WERI-Rb-1 (cell line): Measurements from ENCODE around the gene SGO1.
A peak's percentile ranks its signal among the peaks of the same experiment; 100 is the strongest.

ENCODE experiments used
- DNase-seq: peaks from one replicate; pipeline ENCODE4 v3.0.0-alpha.2; 2020
- H3K27ac ChIP-seq: fragments of 250-450 bp; sonication (Bioruptor Pico); 2 replicates; pipeline ENCODE4 v1.5.1; 2020; ENCODE audit warnings: mild to moderate bottlenecking, moderate library complexity
- H3K27me3 ChIP-seq: fragments of 250-450 bp; sonication (Bioruptor Pico); 2 replicates; pipeline ENCODE4 v1.5.1; 2021; ENCODE audit warnings: mild to moderate bottlenecking, low read depth, moderate library complexity; ENCODE audit not compliant: insufficient read depth, severe bottlenecking
- H3K36me3 ChIP-seq: fragments of 250-450 bp; sonication (Bioruptor Pico); 2 replicates; pipeline ENCODE4 v1.5.1; 2020; ENCODE audit warnings: mild to moderate bottlenecking, moderate library complexity
- H3K4me3 ChIP-seq: 2 replicates; pipeline ENCODE4 v1.5.1; 2011; ENCODE audit warnings: low read depth, mild to moderate bottlenecking, control low read depth, low read length
- H3K9me3 ChIP-seq: fragments of 250-450 bp; sonication (Bioruptor Pico); 2 replicates; pipeline ENCODE4 v1.5.1; 2021; ENCODE audit warnings: mild to moderate bottlenecking, moderate library complexity; ENCODE audit not compliant: severe bottlenecking
- TF ChIP-seq, protein P1 (sequence below): IDR thresholded peaks from 2 replicates; pipeline ENCODE4 v1.5.1; 2011; ENCODE audit warnings: low read depth, mild to moderate bottlenecking, control low read depth, inconsistent platforms, low read length

The SGO1 gene

DNA sequence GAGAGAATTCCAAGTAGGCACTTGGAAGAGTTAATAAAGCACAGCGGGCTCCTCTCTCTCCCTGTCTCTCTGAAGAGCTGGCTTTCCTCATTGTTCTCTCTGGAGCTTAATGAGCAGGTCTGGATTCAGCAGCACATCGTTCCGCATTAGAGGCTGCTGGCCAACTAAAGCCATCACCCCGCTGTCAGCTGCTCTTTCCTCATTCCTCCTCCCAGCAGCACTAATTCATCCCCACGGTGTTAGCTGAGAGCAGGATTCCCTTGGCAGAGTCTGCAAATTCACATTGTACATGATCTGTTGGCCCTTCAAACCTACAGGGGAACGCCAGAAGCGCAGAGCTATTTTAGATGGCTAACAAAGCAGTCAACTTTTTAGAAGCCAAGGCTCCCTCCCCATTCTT lies 44.2 kb downstream of the SGO1 start:
- H3K27me3 ChIP-seq: no peaks in the 10 kb centered on the region

DNA sequence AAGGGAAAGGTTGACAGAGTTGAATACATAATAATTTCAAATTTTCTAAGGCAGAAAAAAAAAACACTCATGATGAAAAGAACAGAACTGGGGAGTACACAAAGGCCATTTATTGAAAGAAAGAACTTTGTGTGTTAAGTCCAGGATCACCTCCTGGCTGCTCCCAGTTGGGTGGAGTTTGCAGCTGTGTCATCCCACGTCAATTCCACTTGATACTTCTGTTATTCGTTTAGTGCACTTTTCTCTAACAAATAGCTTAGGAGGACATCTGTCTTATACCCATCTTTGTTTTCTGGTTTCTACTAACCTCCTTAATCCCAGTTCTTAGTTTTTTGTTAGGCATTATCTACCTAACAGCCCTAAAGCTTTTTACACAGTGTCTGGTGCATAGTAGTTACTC lies 44.7 kb downstream of the SGO1 start:
- TF ChIP-seq, protein P1, sequence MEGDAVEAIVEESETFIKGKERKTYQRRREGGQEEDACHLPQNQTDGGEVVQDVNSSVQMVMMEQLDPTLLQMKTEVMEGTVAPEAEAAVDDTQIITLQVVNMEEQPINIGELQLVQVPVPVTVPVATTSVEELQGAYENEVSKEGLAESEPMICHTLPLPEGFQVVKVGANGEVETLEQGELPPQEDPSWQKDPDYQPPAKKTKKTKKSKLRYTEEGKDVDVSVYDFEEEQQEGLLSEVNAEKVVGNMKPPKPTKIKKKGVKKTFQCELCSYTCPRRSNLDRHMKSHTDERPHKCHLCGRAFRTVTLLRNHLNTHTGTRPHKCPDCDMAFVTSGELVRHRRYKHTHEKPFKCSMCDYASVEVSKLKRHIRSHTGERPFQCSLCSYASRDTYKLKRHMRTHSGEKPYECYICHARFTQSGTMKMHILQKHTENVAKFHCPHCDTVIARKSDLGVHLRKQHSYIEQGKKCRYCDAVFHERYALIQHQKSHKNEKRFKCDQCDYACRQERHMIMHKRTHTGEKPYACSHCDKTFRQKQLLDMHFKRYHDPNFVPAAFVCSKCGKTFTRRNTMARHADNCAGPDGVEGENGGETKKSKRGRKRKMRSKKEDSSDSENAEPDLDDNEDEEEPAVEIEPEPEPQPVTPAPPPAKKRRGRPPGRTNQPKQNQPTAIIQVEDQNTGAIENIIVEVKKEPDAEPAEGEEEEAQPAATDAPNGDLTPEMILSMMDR: no peak
- peaks cover 16% of the 10 kb centered on the region for H3K36me3 ChIP-seq
- DNase-seq: no peak
- peak overlapping the region; percentile 28 for H3K27ac ChIP-seq
- H3K27me3 ChIP-seq: no peaks in the 10 kb centered on the region
- H3K4me3 ChIP-seq: no peak overlapping the region
- H3K9me3 ChIP-seq: no peaks in the 10 kb centered on the region

More for the DNA sequence above, 44.2 kb downstream of the SGO1 start:
- Histone ChIP-seq H3K9me3 (no peaks in the 10 kb centered on the region), H3K27ac (peak overlapping the region; percentile 28), H3K36me3 (peaks cover 16% of the 10 kb centered on the region), H3K4me3 (no peak overlapping the region)
- TF ChIP-seq, protein P1: no peak
- peak; percentile 51 for DNase-seq

DNA sequence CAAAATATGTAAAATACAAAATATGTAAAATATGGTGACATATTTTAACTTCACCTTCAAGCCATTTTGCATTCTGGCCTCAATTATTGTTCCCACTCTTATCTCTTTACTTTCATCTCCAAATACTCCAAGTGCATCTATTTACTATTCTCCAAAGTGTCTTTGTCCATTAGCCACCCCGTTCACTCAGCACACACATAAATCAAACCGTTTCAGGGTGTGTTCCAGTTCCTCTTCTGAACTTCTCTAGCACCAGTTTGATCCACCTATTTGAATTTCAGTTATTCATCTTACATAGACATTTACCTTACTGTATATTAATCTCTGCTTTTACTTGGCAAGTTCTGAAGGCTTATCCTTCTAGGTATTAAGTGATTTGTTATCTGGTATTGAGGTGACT lies 45.1 kb downstream of the SGO1 start:
- no peak for DNase-seq
- Histone ChIP-seq H3K36me3 (peaks cover 16% of the 10 kb centered on the region), H3K27me3 (no peaks in the 10 kb centered on the region)

DNA sequence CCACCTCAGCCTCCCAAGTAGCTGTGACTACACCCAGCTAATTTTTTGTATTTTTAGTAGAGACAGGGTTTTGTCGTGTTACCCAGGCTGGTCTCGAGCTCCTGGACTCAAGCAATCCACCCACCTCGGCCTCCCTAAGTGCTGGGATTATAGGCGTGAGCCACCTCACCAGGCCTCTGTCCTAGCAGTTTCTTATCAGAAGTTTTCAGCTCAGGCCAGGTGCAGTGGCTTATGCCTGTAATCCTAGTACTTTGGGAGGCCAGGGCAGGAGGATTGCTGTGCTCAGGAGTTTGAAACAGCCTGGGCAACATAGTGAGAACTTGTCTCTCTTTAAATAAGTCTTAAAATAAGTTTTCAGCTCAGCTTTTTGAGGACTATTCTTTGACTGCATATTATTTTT lies 48.4 kb downstream of the SGO1 start:
- H3K27ac ChIP-seq: no peak overlapping the region
- TF ChIP-seq, protein P1: no peak
- no peaks in the 10 kb centered on the region for H3K27me3 ChIP-seq
- H3K4me3 ChIP-seq: no peak overlapping the region
- no peaks in the 10 kb centered on the region for H3K9me3 ChIP-seq
- peak; percentile 52 for DNase-seq
- H3K36me3 ChIP-seq: peaks cover 5% of the 10 kb centered on the region; the same call in 1 of the 2 replicates

More for the DNA sequence above, 45.1 kb downstream of the SGO1 start:
- TF ChIP-seq, protein P1: no peak
- no peak overlapping the region for H3K27ac ChIP-seq
- H3K9me3 ChIP-seq: no peaks in the 10 kb centered on the region
- H3K4me3 ChIP-seq: no peak overlapping the region

DNA sequence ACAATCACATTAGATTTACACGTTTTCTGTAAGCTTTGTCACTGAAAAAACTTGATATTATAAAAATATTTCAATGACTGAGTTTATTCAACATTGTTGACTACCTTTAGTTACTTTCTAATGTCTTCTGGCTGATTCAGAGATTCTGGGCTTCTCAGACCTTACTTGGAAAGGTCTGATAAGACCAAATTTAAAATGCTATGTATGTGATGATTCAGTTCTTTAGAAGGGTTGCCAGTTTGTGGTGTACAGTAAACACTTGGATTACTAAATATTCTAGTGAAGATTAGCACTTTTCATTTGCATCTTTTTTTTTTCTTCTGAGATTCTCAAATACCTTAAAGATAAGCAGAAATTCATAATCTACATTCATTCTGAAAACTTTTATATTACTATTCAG lies 49.8 kb downstream of the SGO1 start:
- Histone ChIP-seq H3K36me3 (peaks cover 5% of the 10 kb centered on the region; the same call in 1 of the 2 replicates), H3K4me3 (no peak overlapping the region), H3K27ac (no peak overlapping the region), H3K27me3 (no peaks in the 10 kb centered on the region), H3K9me3 (no peaks in the 10 kb centered on the region)
- TF ChIP-seq, protein P1: no peak
- DNase-seq: no peak

DNA sequence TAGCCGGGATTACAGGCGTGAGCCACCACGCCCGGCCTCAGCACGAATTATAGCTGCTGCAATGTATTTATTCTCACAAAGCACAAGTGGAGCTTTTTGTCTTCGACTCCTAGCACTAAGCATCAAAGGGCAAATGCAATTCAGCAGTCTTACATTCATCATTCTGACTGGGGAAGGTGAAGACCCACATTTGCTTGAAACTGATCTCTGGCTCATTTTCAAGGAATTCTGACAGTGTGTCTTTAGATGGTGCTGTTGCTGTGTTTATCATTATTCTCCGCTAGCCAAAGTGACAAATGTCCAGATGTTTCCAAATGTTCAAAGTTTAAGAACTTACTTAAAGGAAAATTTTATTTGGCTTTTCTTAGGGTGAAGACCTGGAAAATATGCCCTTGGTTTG lies 55.9 kb downstream of the SGO1 start:
- H3K4me3 ChIP-seq: no peak overlapping the region
- H3K27ac ChIP-seq: no peak overlapping the region
- H3K36me3 ChIP-seq: peaks cover 9% of the 10 kb centered on the region
- H3K27me3 ChIP-seq: no peaks in the 10 kb centered on the region
- no peaks in the 10 kb centered on the region for H3K9me3 ChIP-seq
- no peak for DNase-seq
- TF ChIP-seq, protein P1: no peak
